Placental epithelial cell (primary cell): Measurements from ENCODE around the gene CYP2F1. TPM values are rescaled to one million over a fixed set of nuclear protein-coding genes. Genes with fewer than 3 reads are reported as not detected.

Experiments
- total RNA-seq: library from RNA; depleted of rRNA; stranded (reverse); fragments of >200 nt; gene quantifications from 2 replicates; pipeline ENCODE4 v1.2.3, GENCODE V29; 2012

CYP2F1 gene, protein sequence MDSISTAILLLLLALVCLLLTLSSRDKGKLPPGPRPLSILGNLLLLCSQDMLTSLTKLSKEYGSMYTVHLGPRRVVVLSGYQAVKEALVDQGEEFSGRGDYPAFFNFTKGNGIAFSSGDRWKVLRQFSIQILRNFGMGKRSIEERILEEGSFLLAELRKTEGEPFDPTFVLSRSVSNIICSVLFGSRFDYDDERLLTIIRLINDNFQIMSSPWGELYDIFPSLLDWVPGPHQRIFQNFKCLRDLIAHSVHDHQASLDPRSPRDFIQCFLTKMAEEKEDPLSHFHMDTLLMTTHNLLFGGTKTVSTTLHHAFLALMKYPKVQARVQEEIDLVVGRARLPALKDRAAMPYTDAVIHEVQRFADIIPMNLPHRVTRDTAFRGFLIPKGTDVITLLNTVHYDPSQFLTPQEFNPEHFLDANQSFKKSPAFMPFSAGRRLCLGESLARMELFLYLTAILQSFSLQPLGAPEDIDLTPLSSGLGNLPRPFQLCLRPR
- total RNA-seq, result not detected in 2 replicates

DNA sequence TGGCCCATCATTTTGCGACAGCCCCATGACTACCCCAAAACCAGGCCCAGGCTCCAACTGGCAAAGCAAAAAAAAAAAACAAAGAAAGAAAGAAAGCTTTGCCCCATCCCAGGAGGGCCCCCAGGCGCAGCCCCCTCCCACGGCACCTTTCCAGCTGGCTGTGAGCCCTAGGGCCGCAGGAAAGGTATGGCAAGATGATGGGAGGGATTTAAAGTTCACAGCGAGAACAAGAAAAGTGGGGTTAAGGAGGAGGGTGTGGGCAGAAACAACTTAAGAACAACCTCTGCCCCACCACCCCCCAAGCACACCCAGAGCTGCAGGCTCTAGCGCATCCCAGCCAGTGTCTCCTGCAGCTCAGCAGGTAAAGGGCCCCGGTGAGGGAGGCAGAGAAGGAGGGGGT lies at the start of gene CYP2F1:
CYP2F1 (plus strand) TSS at position 301 of the 400 bp plus-strand sequence. CDS start 1,757 bp downstream, outside the sequence.

DNA sequence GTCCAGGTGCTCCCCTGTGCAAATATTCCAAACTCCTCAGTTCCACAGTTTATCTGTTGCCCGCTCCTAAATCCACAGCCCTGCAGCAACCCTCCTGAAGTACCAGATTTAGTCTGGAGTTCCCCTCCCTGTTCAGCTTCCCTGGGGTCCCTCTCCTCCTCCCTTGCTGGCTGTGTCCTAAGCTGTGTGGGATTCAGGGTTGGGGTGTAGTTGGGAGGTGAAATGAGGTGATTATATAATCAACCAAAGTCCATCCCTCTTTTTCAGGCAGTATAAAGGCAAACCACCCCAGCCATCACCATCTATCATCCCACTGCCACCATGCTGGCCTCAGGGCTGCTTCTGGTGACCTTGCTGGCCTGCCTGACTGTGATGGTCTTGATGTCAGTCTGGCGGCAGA lies 26.1 kb upstream of the CYP2F1 start, which contains the start of gene CYP2A13:
CYP2A13 (plus strand) TSS at position 301 of the 400 bp plus-strand sequence; CDS start at position 322, 21 bp downstream.

Other genes starting within 250 kb of the CYP2F1 start
- gene CYP2A7, start 232.2 kb upstream of the CYP2F1 start, total RNA-seq, result not detected in 2 replicates
- gene CYP2B6, start 123.2 kb upstream of the CYP2F1 start, total RNA-seq, result not detected in 2 replicates
- gene CYP2A13, start 26.0 kb upstream of the CYP2F1 start, total RNA-seq, result not detected in 2 replicates
- gene CYP2S1, start 78.8 kb downstream of the CYP2F1 start, total RNA-seq, result 0.39 and 1.7 TPM in 2 replicates
- 66.0 and 380 TPM in 2 replicates for gene AXL, start 104.8 kb downstream of the CYP2F1 start, total RNA-seq
- gene HNRNPUL1, start 149.9 kb downstream of the CYP2F1 start, total RNA-seq, result 133 and 139 TPM in 2 replicates
- 12.2 and 14.2 TPM in 2 replicates for gene CCDC97, start 195.7 kb downstream of the CYP2F1 start, total RNA-seq
- gene TGFB1, start 239.5 kb downstream of the CYP2F1 start, total RNA-seq, result 10.8 and 29.8 TPM in 2 replicates
- gene B9D2, start 249.7 kb downstream of the CYP2F1 start, total RNA-seq, result 3.9 and 7.9 TPM in 2 replicates